Endometrial microvascular endothelial cells (primary cell): ENCODE data around the gene WDR37. TPM values are rescaled to one million over a fixed set of nuclear protein-coding genes. Genes with fewer than 3 reads are reported as not detected.
"Not testable (repeated sequence)": the region's sequence is repeated elsewhere in the genome, so short reads cannot be mapped to it uniquely, and the experiment has no call there.

Source experiments
- in situ Hi-C: cut with HindIII; loops from 2 replicates; pipeline ENCODE4 v1.10.0; 2017; ENCODE audit warnings: low sequenced_read_pairs, low pct_unique_long_range_greater_than_20kb; ENCODE audit errors: inconsistent ontology term
- total RNA-seq: library from RNA; depleted of rRNA; stranded (reverse); fragments of >200 nt; gene quantifications from one replicate; pipeline ENCODE4 v1.2.3, GENCODE V29; 2015; ENCODE audit errors: inconsistent ontology term

Gene WDR37
- total RNA-seq, 1 donor from 2014 or later = 8.6 TPM

- in situ Hi-C loops = no loop called here
Measured at GRCh38 chr10:1064964-1065247, 8.7 kb downstream of the WDR37 start.

- in situ Hi-C loops = not testable (repeated sequence)
Measured at GRCh38 chr10:1066734-1067133, 10.5 kb downstream of the WDR37 start.

- in situ Hi-C loops = no loop called here
Measured at GRCh38 chr10:1068380-1069361, 12.5 kb downstream of the WDR37 start.

- in situ Hi-C loops = no loop called here
Measured at GRCh38 chr10:1070919-1071318, 14.7 kb downstream of the WDR37 start.

GRCh38 chr10:1074052-1074747 is 18.0 kb downstream of the WDR37 start:
- in situ Hi-C loops = no loop called here

- in situ Hi-C loops = no loop called here
Measured at GRCh38 chr10:1074748-1075308, 18.6 kb downstream of the WDR37 start.

GRCh38 chr10:1078668-1079067 is 22.5 kb downstream of the WDR37 start:
- in situ Hi-C loops = no loop called here

- in situ Hi-C loops = no loop called here
Measured at GRCh38 chr10:1083581-1083980, 27.4 kb downstream of the WDR37 start.

GRCh38 chr10:1084011-1084950 is 28.1 kb downstream of the WDR37 start:
- in situ Hi-C loops = no loop called here

- in situ Hi-C loops = no loop called here
Measured at GRCh38 chr10:1085258-1085657, 29.1 kb downstream of the WDR37 start.

- in situ Hi-C loops = no loop called here
Measured at GRCh38 chr10:1086787-1087186, 30.6 kb downstream of the WDR37 start.

GRCh38 chr10:1089017-1089689 is 33.0 kb downstream of the WDR37 start:
- in situ Hi-C loops = no loop called here

GRCh38 chr10:1090696-1091095 is 34.5 kb downstream of the WDR37 start:
- in situ Hi-C loops = no loop called here

GRCh38 chr10:1093696-1094095 is 37.5 kb downstream of the WDR37 start:
- in situ Hi-C loops = no loop called here

GRCh38 chr10:1094112-1095057 is 38.2 kb downstream of the WDR37 start:
- in situ Hi-C loops = no loop called here

GRCh38 chr10:1095498-1095897 is 39.3 kb downstream of the WDR37 start:
- in situ Hi-C loops = no loop called here

GRCh38 chr10:1096287-1096889 is 40.2 kb downstream of the WDR37 start:
- in situ Hi-C loops = no loop called here
